ENCODE data around the gene KRT84.

GRCh38 chr12:52367876-52368275, 17.6 kb downstream of the KRT84 start:
- TF ChIP-seq POLR2AphosphoS5 (IDR thresholded peaks at IDR 0.05) (no peak), CTCF (IDR thresholded peaks at IDR 0.05) (no peak), EP300 (IDR thresholded peaks at IDR 0.05) (no peak)

Data from sigmoid colon (tissue), 4 donors.